ENCODE data around the gene SEPTIN12. TPM values are rescaled to one million over a fixed set of nuclear protein-coding genes. Genes with fewer than 3 reads are reported as not detected.
"Not testable (repeated sequence)": the region's sequence is repeated elsewhere in the genome, so short reads cannot be mapped to it uniquely, and the experiment has no call there.

Gene SEPTIN12
- polyA plus RNA-seq, 1 donor: 0.57 TPM

- no peak for DNase-seq
Measured at GRCh38 chr16:4754865-4755264, 33.3 kb downstream of the SEPTIN12 start.

GRCh38 chr16:4753227-4753626 lies 34.9 kb downstream of the SEPTIN12 start:
- no peak for DNase-seq

GRCh38 chr16:4752351-4753100 lies 35.6 kb downstream of the SEPTIN12 start:
- no peak for DNase-seq

GRCh38 chr16:4750896-4751295 lies 37.2 kb downstream of the SEPTIN12 start:
- DNase-seq: no peak

- no peak for DNase-seq
Measured at GRCh38 chr16:4749700-4750257, 38.4 kb downstream of the SEPTIN12 start.

GRCh38 chr16:4748682-4749411 lies 39.3 kb downstream of the SEPTIN12 start:
- no peak for DNase-seq

- no peak for DNase-seq
Measured at GRCh38 chr16:4747906-4748681, 40.1 kb downstream of the SEPTIN12 start.

GRCh38 chr16:4746991-4747574 lies 41.1 kb downstream of the SEPTIN12 start:
- no peak for DNase-seq

GRCh38 chr16:4746215-4746614 lies 41.9 kb downstream of the SEPTIN12 start:
- no peak for DNase-seq

GRCh38 chr16:4745274-4745569 lies 42.9 kb downstream of the SEPTIN12 start:
- DNase-seq: no peak

- DNase-seq: no peak
Measured at GRCh38 chr16:4744555-4745273, 43.4 kb downstream of the SEPTIN12 start.

GRCh38 chr16:4743226-4743878 lies 44.8 kb downstream of the SEPTIN12 start:
- DNase-seq: no peak

- DNase-seq: not testable (repeated sequence)
Measured at GRCh38 chr16:4738370-4738769, 49.8 kb downstream of the SEPTIN12 start.

GRCh38 chr16:4737545-4737944 lies 50.6 kb downstream of the SEPTIN12 start:
- no peak for DNase-seq

- DNase-seq: no peak
Measured at GRCh38 chr16:4736546-4736945, 51.6 kb downstream of the SEPTIN12 start.

GRCh38 chr16:4734730-4735535 lies 53.2 kb downstream of the SEPTIN12 start:
- peak; percentile 83 for DNase-seq

GRCh38 chr16:4734063-4734729 lies 53.9 kb downstream of the SEPTIN12 start, which contains the start of the genes ANKS3 and DNAAF8:
TSS of gene ANKS3 (minus strand) at chr16:4734271. CDS start at chr16:4730149, 4,122 bp downstream.
TSS of gene DNAAF8 (plus strand) at chr16:4734537. CDS start at chr16:4736515, 1,978 bp downstream.
- DNase-seq: peak; percentile 94

- no peak for DNase-seq
Measured at GRCh38 chr16:4733747-4734062, 54.4 kb downstream of the SEPTIN12 start.

GRCh38 chr16:4733211-4733742 lies 54.9 kb downstream of the SEPTIN12 start:
- no peak for DNase-seq
